KOPT-K1 (cell line): Measurements from ENCODE around the gene RAPGEF3.
A peak's percentile ranks its signal among the peaks of the same experiment; 100 is the strongest.

Source experiments
- H3K27ac ChIP-seq: fragments of 200-600 bp; sonication (generic); 2 replicates; pipeline ENCODE4 v1.5.1; 2016; ENCODE audit warnings: antibody characterized with exemption, mild to moderate bottlenecking, low read depth, low read length; ENCODE audit not compliant: poor library complexity, severe bottlenecking
- H3K36me3 ChIP-seq: fragments of 200-600 bp; sonication (generic); 2 replicates; pipeline ENCODE4 v1.5.1; 2017; ENCODE audit warnings: antibody characterized with exemption, mild to moderate bottlenecking, low read length, moderate library complexity; ENCODE audit not compliant: insufficient read depth
- H3K9me3 ChIP-seq: fragments of 200-600 bp; sonication (generic); 2 replicates; pipeline ENCODE4 v1.5.1; 2017; ENCODE audit warnings: antibody characterized with exemption, low read length, mild to moderate bottlenecking; ENCODE audit not compliant: insufficient read depth, poor library complexity, severe bottlenecking

The RAPGEF3 gene

GRCh38 chr12:47758834-47759690, at the start of gene RAPGEF3:
Gene RAPGEF3 (minus strand): TSS chr12:47758880. CDS start chr12:47758556, 324 bp downstream.
- Histone ChIP-seq H3K9me3 (no peaks in the 10 kb centered on the region), H3K27ac (peak within 1 kb of the TSS; percentile 25), H3K36me3 (no peaks in the 10 kb centered on the region)

DNA sequence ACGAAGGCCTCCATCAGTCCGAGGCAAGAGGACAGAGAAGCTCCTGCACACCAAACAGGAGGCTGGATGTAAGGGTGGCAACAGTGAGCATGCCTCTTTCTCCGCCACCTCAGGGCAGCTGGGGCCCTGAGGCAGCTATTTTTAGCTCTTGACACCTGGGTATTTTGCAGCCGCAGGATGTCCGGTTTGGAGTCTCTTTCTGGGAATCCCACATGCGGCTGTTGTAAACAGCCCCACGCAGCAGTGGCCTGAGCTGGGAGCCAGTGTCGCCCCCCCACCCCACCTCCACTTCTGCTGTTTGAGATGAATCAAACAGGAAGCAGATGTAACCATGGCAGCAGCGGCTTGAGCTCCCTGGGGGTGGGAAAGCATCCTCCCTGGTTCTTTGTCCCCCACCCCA, 49.4 kb upstream of the RAPGEF3 start:
- Histone ChIP-seq H3K36me3 (peaks cover 42% of the 10 kb centered on the region), H3K9me3 (no peaks in the 10 kb centered on the region), H3K27ac (peak overlapping the region; percentile 77)

DNA sequence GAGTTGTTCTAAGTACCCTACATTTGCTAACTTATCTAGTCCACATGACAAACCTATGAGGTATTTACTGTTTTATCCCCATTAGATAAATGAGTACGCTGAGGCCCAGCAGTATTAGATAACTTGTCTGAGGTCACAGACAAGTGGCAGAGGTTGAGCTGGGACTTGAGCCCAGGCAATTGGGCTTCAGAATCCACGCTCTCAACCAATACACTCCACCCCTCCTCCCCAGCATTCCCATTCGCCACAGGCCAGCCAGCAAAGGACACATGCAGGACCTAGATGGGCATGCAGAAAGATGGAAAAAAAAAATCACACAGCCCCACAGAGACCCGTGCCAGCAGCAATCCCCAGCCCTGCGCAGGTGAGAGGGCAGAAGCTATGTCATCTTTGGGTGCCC, 48.7 kb upstream of the RAPGEF3 start:
- Histone ChIP-seq H3K27ac (peak overlapping the region; percentile 77), H3K9me3 (no peaks in the 10 kb centered on the region)

GRCh38 chr12:47805417-47805816, 46.7 kb upstream of the RAPGEF3 start:
- no peaks in the 10 kb centered on the region for H3K9me3 ChIP-seq
- peaks cover 53% of the 10 kb centered on the region for H3K36me3 ChIP-seq
- peak overlapping the region; percentile 23 for H3K27ac ChIP-seq

More for the DNA sequence above, 48.7 kb upstream of the RAPGEF3 start:
- peaks cover 46% of the 10 kb centered on the region for H3K36me3 ChIP-seq

GRCh38 chr12:47804171-47804570, 45.5 kb upstream of the RAPGEF3 start:
- no peak overlapping the region for H3K27ac ChIP-seq
- peaks cover 61% of the 10 kb centered on the region for H3K36me3 ChIP-seq
- H3K9me3 ChIP-seq, result no peaks in the 10 kb centered on the region

DNA sequence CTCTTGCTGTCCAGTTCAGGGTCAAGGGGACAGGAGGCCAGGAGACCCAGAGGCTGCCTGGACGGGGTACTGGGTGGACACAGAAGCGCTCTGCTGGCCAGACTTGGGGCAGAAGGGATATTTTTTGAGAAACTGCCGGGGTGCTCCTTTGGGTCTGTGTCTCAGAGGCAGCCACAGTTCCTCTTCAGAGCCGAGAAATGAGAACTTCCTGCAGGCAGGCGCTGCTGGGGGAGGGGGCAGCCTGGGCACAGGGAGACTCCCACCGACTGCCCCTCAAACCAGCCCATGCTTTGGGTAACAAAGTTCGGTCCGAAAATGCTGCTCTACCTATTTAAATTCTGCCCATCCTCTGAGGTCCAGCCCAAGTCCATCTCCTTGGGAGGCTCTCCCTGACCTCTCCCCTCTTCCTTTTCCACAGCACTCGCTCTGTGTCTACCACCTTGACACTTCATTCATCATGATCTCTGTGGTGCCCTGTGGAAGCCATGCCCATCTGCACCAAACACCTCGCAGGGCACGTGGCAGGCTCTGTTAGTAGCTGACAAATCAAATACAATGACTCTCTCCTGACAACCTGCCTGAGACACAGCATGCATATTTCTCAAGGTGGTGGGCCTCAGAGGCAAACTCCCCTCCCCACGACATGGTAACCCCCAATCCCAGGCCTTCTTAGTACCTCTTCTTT, 44.7 kb upstream of the RAPGEF3 start:
- H3K9me3 ChIP-seq, result no peaks in the 10 kb centered on the region
- peaks cover 69% of the 10 kb centered on the region for H3K36me3 ChIP-seq
- H3K27ac ChIP-seq, result peak overlapping the region; percentile 34

DNA sequence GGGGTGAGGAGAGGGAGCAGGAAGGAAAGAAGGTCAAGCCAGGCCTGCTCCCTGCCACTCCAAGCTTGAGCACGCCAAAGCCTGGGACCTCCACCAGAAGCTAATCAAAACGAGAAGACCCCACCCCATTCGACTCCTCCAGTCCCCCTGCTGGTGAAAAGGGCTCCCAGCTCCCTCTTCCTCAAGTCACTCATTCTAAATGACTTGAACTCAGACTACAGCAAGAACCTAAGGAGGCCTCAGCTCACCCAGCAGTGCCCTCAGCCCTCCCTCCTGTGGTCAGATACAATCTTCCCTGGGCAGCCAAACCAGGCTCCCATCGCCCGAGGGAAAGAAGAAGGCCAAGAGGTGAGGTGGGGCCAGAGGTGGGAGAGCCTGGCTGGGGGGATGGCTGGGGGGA, 43.6 kb upstream of the RAPGEF3 start:
- H3K27ac ChIP-seq, result peak overlapping the region; percentile 34
- H3K36me3 ChIP-seq, result peaks cover 79% of the 10 kb centered on the region
- H3K9me3 ChIP-seq, result no peaks in the 10 kb centered on the region

GRCh38 chr12:47801904-47802246, 43.2 kb upstream of the RAPGEF3 start:
- no peaks in the 10 kb centered on the region for H3K9me3 ChIP-seq
- H3K36me3 ChIP-seq, result peaks cover 83% of the 10 kb centered on the region
- peak overlapping the region; percentile 34 for H3K27ac ChIP-seq

- H3K9me3 ChIP-seq, result no peaks in the 10 kb centered on the region
- peaks cover 88% of the 10 kb centered on the region for H3K36me3 ChIP-seq
- H3K27ac ChIP-seq, result no peak overlapping the region
Measured at GRCh38 chr12:47801170-47801903, 42.7 kb upstream of the RAPGEF3 start.

DNA sequence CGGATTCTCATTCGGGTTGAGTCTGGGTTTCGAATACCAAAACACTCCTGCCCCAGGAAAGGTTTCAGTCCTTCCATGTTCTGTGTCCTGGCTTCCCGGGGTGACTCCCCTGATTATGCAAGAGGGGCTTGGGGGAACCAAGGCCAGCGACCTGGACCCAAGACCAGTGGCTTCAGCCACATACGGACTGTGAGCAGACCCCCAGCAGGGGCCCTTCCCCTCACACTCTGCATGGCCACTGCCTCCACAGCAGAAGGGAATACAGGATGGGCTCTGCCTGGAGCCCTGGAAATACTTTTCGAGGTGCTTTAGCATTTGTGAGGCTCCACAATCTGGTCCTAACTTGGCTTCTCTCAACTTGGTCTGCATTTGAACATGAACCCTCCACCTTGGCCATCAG, 41.9 kb upstream of the RAPGEF3 start:
- H3K36me3 ChIP-seq, result peaks cover 89% of the 10 kb centered on the region
- H3K9me3 ChIP-seq, result no peaks in the 10 kb centered on the region
- H3K27ac ChIP-seq, result no peak overlapping the region

DNA sequence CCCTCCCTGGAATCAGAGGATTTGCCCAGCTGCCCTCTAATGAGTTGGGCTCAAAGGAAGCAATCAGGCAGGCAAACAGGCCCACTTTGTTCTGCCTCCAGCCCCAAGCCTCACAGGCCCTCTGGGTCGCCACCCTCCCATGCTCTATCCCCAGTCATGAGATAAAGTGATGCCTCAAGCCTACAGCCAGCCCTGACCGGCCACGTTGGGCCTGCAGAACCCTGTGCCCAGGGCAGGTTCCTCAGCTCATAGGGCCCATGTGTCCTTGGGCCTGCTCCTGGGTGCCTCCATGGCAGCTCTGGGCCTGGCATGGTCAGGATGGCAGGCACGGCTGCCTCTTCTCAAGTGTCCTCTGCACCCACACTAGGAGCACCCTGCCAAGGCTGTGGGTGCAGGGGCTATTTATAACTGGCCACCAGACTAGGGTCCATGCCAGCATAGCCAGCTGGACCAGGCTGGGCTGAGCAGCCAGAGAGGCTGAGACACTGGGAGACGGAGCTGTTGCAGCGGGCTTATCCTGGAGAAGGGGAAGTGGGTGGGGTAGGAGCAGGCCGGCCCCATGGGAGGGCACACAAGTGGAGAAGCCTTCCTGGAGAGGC, 40.8 kb upstream of the RAPGEF3 start:
- no peaks in the 10 kb centered on the region for H3K9me3 ChIP-seq
- peaks cover 89% of the 10 kb centered on the region for H3K36me3 ChIP-seq
- H3K27ac ChIP-seq, result no peak overlapping the region

GRCh38 chr12:47798382-47798948, 39.8 kb upstream of the RAPGEF3 start:
- Histone ChIP-seq H3K27ac (peak overlapping the region; percentile 26), H3K9me3 (no peaks in the 10 kb centered on the region), H3K36me3 (peaks cover 89% of the 10 kb centered on the region)

GRCh38 chr12:47797441-47797840, 38.8 kb upstream of the RAPGEF3 start:
- Histone ChIP-seq H3K36me3 (peaks cover 95% of the 10 kb centered on the region), H3K27ac (no peak overlapping the region), H3K9me3 (no peaks in the 10 kb centered on the region)

- Histone ChIP-seq H3K27ac (no peak overlapping the region), H3K9me3 (no peaks in the 10 kb centered on the region), H3K36me3 (peaks cover 95% of the 10 kb centered on the region)
Measured at GRCh38 chr12:47795814-47796411, 37.2 kb upstream of the RAPGEF3 start.
